ENCODE results near the gene MAN1B1.

DNA sequence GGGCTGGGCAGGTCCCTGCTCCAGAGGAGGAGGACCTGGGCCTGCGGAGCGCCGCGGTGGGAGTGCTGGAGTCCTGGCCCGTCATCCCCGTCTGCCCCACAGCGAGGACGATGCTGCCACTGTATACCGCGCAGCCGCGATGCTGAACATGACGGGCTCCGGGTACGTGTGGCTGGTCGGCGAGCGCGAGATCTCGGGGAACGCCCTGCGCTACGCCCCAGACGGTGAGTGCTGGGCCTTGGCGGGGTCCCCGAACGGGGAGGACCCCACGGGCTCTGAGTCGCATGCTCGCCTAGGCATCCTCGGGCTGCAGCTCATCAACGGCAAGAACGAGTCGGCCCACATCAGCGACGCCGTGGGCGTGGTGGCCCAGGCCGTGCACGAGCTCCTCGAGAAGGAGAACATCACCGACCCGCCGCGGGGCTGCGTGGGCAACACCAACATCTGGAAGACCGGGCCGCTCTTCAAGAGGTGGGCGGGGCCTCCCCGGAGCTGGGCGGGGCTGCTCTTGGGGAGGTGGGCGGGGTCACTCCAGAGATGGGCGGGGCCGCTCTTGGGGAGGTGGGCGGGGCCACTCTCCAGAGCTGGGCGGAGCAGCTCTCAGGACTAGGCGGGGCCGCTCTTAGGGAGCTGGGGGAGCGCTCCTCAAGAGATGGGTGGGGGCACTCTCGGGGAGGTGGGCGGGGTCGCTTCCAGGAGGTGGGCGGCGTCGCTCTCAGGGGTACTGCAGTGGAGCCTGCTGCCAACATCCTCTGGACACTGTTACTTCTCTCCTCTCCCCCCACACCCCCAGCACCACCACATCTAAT, 70.0 kb downstream of the MAN1B1 start:
- TF ChIP-seq PAX5 (IDR thresholded peaks at IDR 0.05; ENCODE audit: insufficient read depth, low read length, severe bottlenecking), result no peak
- TF ChIP-seq POLR2A (IDR thresholded peaks at IDR 0.05; ENCODE audit: low read depth, low read length), result no peak

Measured in GM12891 (cell line).